NCI-H526 (cell line): ENCODE measurements around the gene RANBP6.

Experiments
- DNase-seq, 2 experiments: peaks; one replicate each; lab custom pipeline; 2025; lab: John Stamatoyannopoulos, UW

Gene RANBP6

GRCh38 chr9:6007058-6007769, 8.2 kb downstream of the RANBP6 start:
- DNase-seq = peak; percentile 81 to 96

- no peak for DNase-seq
These were observed 8.7 kb downstream of the RANBP6 start for GRCh38 chr9:6006749-6007057.

GRCh38 chr9:6000955-6001354, 14.5 kb downstream of the RANBP6 start:
- DNase-seq = no peak

GRCh38 chr9:5999443-6000101, 15.9 kb downstream of the RANBP6 start:
- no peak for DNase-seq

GRCh38 chr9:5994493-5994892, 20.9 kb downstream of the RANBP6 start:
- no peak for DNase-seq

- no peak for DNase-seq
These were observed 27.2 kb downstream of the RANBP6 start for GRCh38 chr9:5988265-5988664.

GRCh38 chr9:5983042-5983441, 32.4 kb downstream of the RANBP6 start:
- no peak for DNase-seq

- no peak for DNase-seq
These were observed 33.1 kb downstream of the RANBP6 start for GRCh38 chr9:5982317-5982716.

GRCh38 chr9:5978523-5978922, 36.9 kb downstream of the RANBP6 start:
- DNase-seq = no peak

GRCh38 chr9:5976674-5977397, 38.6 kb downstream of the RANBP6 start:
- no peak for DNase-seq

- no peak for DNase-seq
These were observed 43.7 kb downstream of the RANBP6 start for GRCh38 chr9:5971740-5972139.
